ENCODE measurements around the gene MAP4K3. TPM values are rescaled to one million over a fixed set of nuclear protein-coding genes. Genes with fewer than 3 reads are reported as not detected.

The MAP4K3 gene
- total and polyA plus RNA-seq, 10 of the 15 experiments (the other 5 are each of a cell fraction or from before 2014, with no cell fraction given) = 0.04 to 0.95 (median 0.21) TPM; not detected in 1

DNA sequence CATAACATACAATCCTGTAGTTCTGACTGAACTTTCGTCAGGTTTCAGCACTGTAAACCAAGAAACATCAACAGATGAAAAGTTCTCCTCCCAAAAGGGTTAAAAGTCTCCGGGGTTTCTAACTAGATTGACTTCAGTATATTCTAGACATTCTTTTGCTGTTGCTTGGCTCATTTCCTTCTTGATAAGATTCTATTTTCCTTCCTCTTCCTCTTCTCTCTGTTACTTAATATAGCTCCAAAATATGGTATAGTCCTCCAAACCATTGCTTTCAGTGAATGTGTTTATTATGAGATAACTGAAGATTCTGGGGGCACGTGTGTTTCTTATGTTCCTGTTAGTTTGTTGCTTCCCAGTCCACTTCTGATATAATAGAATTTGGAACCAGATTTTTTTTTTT is 46.4 kb upstream of the MAP4K3 start (continued):
- no peak for TF ChIP-seq SIN3A (IDR thresholded peaks at IDR 0.05; ENCODE audit: low read depth, low read length)
- TF ChIP-seq, protein P1, sequence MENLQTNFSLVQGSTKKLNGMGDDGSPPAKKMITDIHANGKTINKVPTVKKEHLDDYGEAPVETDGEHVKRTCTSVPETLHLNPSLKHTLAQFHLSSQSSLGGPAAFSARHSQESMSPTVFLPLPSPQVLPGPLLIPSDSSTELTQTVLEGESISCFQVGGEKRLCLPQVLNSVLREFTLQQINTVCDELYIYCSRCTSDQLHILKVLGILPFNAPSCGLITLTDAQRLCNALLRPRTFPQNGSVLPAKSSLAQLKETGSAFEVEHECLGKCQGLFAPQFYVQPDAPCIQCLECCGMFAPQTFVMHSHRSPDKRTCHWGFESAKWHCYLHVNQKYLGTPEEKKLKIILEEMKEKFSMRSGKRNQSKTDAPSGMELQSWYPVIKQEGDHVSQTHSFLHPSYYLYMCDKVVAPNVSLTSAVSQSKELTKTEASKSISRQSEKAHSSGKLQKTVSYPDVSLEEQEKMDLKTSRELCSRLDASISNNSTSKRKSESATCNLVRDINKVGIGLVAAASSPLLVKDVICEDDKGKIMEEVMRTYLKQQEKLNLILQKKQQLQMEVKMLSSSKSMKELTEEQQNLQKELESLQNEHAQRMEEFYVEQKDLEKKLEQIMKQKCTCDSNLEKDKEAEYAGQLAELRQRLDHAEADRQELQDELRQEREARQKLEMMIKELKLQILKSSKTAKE (IDR thresholded peaks at IDR 0.05; ENCODE audit: low read depth, poor library complexity, severe bottlenecking) = no peak
- TF ChIP-seq SMARCA5 (IDR thresholded peaks at IDR 0.05) = no peak
- no peak for TF ChIP-seq SUPT20H (IDR thresholded peaks at IDR 0.05; ENCODE audit: borderline replicate concordance, control insufficient read depth, low read depth, low read length)

DNA sequence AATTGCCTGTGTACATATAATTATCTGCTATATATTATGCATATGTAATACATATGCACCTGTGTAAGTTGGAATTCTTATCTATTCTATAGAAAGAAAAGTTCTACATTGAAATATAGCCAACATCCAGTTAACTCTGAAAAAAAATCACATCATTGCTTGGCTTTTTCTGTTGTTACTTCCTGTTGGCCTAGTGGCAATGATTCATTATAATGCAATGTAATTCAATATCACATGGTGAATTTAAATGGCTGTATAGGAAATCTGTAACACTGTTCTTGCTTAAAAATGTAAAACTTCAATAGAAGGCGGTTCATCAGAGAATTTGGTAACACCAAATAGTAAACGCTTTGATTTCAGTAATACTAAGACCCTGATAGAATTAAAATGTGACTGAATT is 44.5 kb upstream of the MAP4K3 start:
- intact Hi-C loops (cut with micrococcal nuclease; ENCODE audit: unreplicated experiment) (no loop called here), in situ Hi-C loops (cut with MboI) (no loop called here)
- no peaks in the 10 kb centered on the region for H3K36me3 ChIP-seq (ENCODE audit: control insufficient read depth in 2 of 2, insufficient read depth in 2 of 2, low read length in 1 of 2)
- H3K4me3 ChIP-seq = no peak overlapping the region
- POLR2A ChIA-PET = no interaction called here
- H3K79me2 ChIP-seq (ENCODE audit: control insufficient read depth, insufficient read depth, low read length) = no peaks in the 10 kb centered on the region
- 97% methylated on average over 2 of the region's 2 CpGs for WGBS (ENCODE audit: insufficient coverage, insufficient replicate concordance, low lambda C conversion rate, missing lambda C conversion rate)
- peaks cover 7% of the 10 kb centered on the region; the same call in 1 of the 2 replicates for H3K4me1 ChIP-seq (ENCODE audit: control insufficient read depth, insufficient read depth, low read length)
- DNase-seq (ENCODE audit: low read depth, low spot score) (no peak), FAIRE-seq (no peak), ATAC-seq (no peak)
- H2AFZ ChIP-seq (ENCODE audit: control insufficient read depth, low read depth, low read length) = no peak overlapping the region
- peaks cover 4% of the 10 kb centered on the region; the same call in 2 of the 3 replicates for H3K9me3 ChIP-seq (replicated peaks; ENCODE audit: control insufficient read depth, insufficient read depth, low read length)
- RAD21 ChIA-PET (ENCODE audit: unreplicated experiment) = no interaction called here
- no peak overlapping the region for H3K4me2 ChIP-seq (ENCODE audit: control insufficient read depth, insufficient read depth)
- no peak overlapping the region for H3K27ac ChIP-seq (ENCODE audit: control insufficient read depth, insufficient read depth)
- no peaks in the 10 kb centered on the region for H3K27me3 ChIP-seq (replicated peaks in 1 of 2; ENCODE audit: control insufficient read depth in 2 of 2, insufficient read depth in 2 of 2, low read length in 1 of 2)
- no peak overlapping the region for H3K9ac ChIP-seq (ENCODE audit: control insufficient read depth, insufficient read depth, low read length)
- SMC1A ChIA-PET (ENCODE audit: uncharacterized antibody, unreplicated experiment) = no interaction called here
- CTCF ChIA-PET = no interaction called here
- BruUV-seq (replicated peaks) = no TSS peak
- no peaks in the 10 kb centered on the region for H4K20me1 ChIP-seq (ENCODE audit: control insufficient read depth, insufficient read depth)
- no peak for TF ChIP-seq FOXM1 (IDR thresholded peaks at IDR 0.05; ENCODE audit: low read depth, low read length)
- TF ChIP-seq STAT1 (conservative IDR thresholded peaks at IDR 0.05) = no peak
- no peak for TF ChIP-seq RFX5 (IDR thresholded peaks at IDR 0.05; ENCODE audit: low read depth, low read length)
- no peak for TF ChIP-seq SREBF2 (IDR thresholded peaks at IDR 0.05; ENCODE audit: low read length)
- TF ChIP-seq ZNF24 (IDR thresholded peaks at IDR 0.05) = no peak
- TF ChIP-seq, protein P2, sequence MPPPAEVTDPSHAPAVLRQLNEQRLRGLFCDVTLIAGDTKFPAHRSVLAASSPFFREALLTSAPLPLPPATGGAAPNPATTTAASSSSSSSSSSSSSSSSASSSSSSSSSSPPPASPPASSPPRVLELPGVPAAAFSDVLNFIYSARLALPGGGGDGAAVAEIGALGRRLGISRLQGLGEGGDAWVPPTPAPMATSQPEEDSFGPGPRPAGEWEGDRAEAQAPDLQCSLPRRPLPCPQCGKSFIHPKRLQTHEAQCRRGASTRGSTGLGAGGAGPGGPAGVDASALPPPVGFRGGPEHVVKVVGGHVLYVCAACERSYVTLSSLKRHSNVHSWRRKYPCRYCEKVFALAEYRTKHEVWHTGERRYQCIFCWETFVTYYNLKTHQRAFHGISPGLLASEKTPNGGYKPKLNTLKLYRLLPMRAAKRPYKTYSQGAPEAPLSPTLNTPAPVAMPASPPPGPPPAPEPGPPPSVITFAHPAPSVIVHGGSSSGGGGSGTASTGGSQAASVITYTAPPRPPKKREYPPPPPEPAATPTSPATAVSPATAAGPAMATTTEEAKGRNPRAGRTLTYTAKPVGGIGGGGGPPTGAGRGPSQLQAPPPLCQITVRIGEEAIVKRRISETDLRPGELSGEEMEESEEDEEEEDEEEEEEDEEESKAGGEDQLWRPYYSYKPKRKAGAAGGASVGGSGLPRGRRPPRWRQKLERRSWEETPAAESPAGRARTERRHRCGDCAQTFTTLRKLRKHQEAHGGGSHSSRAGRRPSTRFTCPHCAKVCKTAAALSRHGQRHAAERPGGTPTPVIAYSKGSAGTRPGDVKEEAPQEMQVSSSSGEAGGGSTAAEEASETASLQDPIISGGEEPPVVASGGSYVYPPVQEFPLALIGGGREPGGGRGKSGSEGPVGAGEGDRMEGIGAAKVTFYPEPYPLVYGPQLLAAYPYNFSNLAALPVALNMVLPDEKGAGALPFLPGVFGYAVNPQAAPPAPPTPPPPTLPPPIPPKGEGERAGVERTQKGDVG (CRISPR knock-in tag; IDR thresholded peaks at IDR 0.05) = no peak
- TF ChIP-seq, protein P3, sequence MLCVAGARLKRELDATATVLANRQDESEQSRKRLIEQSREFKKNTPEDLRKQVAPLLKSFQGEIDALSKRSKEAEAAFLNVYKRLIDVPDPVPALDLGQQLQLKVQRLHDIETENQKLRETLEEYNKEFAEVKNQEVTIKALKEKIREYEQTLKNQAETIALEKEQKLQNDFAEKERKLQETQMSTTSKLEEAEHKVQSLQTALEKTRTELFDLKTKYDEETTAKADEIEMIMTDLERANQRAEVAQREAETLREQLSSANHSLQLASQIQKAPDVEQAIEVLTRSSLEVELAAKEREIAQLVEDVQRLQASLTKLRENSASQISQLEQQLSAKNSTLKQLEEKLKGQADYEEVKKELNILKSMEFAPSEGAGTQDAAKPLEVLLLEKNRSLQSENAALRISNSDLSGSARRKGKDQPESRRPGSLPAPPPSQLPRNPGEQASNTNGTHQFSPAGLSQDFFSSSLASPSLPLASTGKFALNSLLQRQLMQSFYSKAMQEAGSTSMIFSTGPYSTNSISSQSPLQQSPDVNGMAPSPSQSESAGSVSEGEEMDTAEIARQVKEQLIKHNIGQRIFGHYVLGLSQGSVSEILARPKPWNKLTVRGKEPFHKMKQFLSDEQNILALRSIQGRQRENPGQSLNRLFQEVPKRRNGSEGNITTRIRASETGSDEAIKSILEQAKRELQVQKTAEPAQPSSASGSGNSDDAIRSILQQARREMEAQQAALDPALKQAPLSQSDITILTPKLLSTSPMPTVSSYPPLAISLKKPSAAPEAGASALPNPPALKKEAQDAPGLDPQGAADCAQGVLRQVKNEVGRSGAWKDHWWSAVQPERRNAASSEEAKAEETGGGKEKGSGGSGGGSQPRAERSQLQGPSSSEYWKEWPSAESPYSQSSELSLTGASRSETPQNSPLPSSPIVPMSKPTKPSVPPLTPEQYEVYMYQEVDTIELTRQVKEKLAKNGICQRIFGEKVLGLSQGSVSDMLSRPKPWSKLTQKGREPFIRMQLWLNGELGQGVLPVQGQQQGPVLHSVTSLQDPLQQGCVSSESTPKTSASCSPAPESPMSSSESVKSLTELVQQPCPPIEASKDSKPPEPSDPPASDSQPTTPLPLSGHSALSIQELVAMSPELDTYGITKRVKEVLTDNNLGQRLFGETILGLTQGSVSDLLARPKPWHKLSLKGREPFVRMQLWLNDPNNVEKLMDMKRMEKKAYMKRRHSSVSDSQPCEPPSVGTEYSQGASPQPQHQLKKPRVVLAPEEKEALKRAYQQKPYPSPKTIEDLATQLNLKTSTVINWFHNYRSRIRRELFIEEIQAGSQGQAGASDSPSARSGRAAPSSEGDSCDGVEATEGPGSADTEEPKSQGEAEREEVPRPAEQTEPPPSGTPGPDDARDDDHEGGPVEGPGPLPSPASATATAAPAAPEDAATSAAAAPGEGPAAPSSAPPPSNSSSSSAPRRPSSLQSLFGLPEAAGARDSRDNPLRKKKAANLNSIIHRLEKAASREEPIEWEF (IDR thresholded peaks at IDR 0.05; ENCODE audit: insufficient replicate concordance, low read depth, low read length) = no peak
- no peak for TF ChIP-seq RB1 (IDR thresholded peaks at IDR 0.05; ENCODE audit: borderline replicate concordance)
- no peak for TF ChIP-seq SREBF1 (IDR thresholded peaks at IDR 0.05; ENCODE audit: low read length)
- no peak for TF ChIP-seq SMARCA5 (IDR thresholded peaks at IDR 0.05)
- no peak for TF ChIP-seq PAX8 (IDR thresholded peaks at IDR 0.05)
